Cerebellar nuclear complex (tissue), 1 donor: ENCODE data around the gene RAB11FIP4.
"Not testable (repeated sequence)": the region's sequence is repeated elsewhere in the genome, so short reads cannot be mapped to it uniquely, and the experiment has no call there.

Source experiments
- DNase-seq, 2 experiments: peaks; one replicate each; lab custom pipeline; 2025; lab: John Stamatoyannopoulos, UW

RAB11FIP4 gene

DNA sequence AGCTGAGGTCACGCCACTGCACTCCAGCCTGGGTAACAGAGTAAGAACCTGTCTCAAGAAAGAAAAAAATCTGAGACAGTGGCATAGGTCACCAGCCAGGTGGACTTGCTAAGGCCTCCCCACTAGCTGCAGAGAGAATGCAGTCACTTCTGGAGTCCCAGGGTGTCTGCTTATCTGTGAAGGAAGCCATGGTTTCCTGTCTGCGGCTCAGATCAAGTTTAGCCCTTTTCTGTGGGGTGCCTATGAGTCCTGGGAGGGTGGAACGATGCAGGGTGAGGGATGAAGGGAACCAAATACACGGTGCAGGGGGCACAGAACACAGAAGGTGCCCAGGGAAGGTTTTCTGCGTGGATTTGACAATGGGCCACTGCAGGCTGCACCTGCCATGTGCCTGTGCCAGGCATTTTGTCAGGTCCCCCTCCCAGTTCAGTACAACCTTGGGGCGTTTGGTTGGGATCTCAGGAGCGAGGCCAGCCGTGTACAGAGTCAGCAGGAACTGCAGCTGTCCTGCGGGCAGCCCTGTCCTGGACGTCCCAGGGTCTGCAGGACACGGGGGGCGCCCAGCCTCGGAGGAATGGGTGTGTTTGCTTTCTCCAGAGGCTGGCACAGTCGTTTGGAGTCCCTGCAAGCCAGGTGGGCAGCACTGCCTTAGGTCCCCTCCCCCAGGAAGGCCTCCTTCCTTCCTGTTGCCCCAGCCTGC is 41.8 kb downstream of the RAB11FIP4 start:
- no peak for DNase-seq

DNA sequence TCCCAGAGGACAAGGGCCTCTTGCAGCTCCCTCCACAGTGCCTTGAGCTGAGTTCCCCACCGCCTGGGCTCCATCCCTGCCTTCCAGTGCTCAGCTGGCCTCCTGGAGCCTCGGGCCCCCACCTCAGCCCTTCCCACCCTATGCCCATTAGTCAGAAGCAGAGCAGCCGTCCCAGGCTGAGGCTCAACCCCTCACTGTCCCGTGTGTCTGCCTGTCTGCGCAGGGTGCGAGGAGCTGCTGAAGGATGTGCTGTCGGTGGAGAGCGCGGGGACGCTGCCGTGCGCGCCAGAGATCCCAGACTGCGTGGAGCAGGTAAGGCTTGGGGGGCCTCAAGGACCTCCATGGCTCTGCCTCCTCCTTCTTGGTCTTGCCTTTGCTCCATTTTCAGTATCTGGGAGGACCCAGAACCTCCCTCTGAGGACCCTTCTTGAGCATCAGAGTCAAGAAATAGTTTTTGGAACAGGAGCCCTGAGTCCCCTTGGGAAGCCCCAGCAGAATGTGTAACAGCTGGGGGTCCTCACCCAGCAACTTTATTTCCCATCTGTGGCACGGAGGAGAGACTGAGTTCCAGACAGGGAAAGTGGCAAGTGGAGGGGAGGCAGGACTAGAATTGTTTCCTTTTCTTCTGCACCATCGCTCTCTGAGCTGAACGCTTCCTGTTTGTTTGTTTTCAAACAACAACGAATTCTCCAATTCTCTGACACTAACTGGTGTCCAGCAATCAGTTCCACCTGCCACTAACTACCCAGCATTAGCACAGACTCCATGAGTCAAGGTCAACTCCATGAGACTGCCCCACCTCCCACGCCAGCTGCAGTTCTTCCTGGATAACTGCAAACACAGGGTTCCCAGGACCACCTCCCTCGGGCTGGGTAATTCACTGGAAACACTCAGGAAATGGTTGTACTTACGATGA is 42.6 kb downstream of the RAB11FIP4 start:
- DNase-seq, result no peak

DNA sequence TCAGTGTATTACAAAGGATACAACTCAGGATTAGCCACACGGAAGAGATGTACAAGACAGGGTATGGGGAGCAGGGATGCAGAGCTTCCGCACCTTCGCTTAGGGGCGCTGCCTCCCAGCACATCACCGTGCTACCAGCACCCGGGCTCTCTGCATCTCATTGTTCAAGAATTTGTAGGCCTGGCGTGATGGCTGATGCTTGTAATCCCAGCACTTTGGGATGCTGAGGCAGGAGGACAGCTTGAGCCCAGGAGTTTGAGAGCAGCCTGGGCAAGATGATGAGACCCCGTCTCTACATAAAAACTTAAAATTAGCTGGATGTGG is 43.2 kb downstream of the RAB11FIP4 start:
- no peak for DNase-seq

DNA sequence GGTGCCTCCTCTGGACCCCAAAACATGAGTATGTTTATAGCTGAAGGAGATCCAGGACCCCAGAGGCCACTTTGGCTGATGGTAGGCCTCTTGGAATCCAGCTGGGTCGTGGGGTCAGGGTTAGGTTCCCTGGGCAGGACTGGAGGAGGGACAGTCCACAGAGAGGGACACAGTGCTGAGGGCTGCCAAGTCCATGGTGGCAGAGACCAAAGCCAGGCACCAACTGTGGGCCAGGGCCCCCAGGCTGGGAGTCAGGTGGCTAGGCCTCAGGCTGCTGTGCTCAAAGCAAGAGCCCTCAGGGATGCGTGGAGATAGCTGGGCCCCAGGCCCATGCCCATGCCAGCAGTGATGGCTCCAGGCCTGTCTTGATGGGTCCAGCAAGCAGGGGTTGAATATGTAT is 44.1 kb downstream of the RAB11FIP4 start:
- no peak for DNase-seq

DNA sequence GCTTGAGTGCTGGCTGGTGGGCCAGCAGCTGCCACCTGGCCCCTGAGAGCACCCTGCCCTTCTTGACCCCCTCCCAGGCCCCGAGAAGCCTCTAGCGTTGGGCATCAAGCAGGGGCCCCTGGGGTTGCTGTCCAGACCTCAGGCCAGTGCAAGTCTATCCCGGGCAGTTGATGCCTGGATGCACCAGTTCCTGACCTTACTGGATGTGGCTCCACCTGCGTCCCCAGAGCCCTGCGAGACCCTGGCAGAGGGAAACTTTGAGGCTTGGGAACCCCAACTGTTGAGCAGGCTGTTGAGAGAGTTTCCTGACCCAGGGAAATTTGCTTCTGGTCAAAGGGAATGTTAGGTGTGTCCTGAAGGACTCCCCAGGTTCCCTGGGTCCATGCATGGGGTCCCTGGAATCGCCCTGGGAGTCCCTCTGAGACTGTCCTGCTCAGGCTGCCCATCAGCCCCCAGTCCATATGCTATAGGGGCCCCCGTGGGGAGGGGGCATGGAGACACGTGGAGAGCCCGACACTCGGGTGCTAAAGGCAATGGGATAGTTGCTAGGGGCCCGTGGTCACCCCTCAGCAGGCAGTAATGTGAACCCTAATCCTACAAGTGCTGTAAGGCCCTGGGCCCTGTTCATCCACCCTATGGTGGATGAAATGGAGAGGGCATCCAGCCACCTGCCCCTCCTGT is 46.4 kb downstream of the RAB11FIP4 start:
- DNase-seq, result no peak

DNA sequence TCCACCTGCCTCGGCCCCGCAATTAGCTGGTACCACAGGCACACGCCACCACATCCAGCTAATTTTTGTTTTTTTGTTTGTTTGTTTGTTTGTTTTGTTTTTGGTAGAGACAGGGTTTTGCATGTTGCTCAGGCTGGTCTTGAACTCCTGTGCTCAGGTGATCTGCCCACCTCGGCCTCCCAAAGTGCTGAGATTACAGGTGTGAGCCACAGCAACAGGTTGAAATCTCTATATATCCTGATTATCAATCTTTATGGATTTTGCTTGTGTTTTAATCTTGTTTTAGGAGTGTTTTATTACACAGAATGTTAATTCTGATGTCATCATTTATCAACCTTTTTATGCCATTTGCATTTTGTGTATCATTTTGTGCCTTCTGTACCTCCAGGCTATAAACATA is 48.2 kb downstream of the RAB11FIP4 start:
- no peak for DNase-seq

- no peak for DNase-seq
These were observed 50.8 kb downstream of the RAB11FIP4 start for GRCh38 chr17:31442276-31442675.

- DNase-seq, result not testable (repeated sequence)
These were observed 51.4 kb downstream of the RAB11FIP4 start for GRCh38 chr17:31442856-31443255.

DNA sequence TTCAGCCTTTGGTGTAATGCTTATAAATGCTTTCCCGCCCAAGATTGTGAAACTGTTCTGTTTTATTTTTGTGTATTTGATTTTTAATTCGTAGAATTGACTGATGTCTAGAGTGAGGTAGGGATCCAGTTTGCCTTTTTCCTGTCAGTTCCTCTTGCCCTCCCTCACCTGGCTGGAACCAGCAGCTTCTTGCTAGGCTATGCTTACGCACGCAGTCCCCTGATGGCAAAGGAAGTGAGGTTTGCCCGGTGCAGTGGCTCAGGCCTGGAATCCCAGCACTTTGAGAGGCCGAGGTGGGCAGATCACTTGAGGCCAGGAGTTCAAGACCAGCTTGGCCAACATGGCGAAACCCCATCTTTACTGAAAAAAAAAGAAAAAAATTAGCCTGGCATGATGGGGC is 51.9 kb downstream of the RAB11FIP4 start:
- no peak for DNase-seq

GRCh38 chr17:31444026-31444425 is 52.6 kb downstream of the RAB11FIP4 start:
- no peak for DNase-seq

GRCh38 chr17:31446195-31446967 is 54.9 kb downstream of the RAB11FIP4 start:
- no peak for DNase-seq

GRCh38 chr17:31448467-31449077 is 57.1 kb downstream of the RAB11FIP4 start:
- no peak for DNase-seq

- no peak for DNase-seq
These were observed 57.6 kb downstream of the RAB11FIP4 start for GRCh38 chr17:31449111-31449510.

DNA sequence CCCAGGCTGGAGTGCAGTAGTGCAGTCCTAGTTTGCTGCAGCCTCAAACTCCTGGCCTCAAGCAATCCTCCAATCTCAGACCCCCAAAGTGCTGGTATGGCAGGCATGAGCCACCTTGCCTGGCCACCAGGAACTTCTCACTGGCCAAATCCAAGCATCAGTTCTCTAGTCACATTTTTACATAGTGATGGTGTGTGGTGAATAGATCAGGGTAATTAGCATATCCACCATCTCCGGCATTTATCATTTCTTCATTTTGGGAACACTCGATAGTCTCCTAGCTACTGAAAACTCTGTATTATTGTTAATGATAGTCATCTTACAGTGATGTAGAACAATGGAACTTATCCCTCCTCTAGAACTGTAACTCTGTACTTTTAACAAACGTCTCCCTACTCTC is 58.3 kb downstream of the RAB11FIP4 start:
- DNase-seq, result no peak

DNA sequence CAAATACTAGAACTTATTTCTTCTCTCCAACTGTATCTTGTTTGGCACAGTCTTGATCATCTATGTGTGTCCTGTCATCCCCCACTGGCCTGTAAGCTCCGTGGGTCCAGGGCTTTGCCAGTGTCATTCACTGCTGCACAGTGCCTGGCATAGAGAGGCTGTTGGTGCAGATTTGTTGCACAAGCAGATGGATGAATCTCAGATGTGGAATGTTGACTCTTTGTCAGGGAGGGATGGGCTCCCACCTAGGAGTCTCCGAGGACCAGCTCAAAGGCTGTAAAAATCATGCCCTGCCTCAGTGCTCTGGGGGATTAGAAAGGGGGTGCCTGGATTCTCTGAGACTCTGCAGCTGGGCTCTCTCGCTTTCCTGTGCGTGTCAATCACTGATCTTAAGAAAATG is 60.6 kb downstream of the RAB11FIP4 start:
- DNase-seq, result no peak

DNA sequence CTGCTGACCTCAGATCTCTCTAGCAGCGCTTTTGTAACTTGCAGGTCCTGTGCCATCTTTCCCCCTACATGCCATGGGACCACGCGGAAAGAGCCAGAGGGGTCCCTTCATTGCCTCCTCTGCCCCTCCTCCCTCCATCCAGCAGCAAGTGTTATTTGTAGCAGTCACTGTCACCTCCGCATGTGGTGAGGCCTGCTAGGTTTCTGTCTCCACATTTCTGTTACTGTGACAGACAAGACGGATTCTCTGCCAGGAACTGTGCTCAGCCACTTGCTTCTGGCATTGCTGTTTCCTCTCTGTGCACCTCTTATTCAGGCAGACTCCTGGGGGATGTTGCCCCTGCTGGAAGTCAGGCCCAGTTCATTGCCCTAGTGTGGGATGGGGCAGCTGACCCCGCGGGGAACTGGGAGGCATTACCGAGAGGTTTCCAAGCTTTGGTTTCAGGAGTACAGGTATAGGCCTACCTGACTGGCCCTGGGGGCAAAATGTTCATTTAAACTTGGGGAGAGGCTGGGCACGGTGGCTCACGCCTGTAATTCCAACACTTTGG is 61.2 kb downstream of the RAB11FIP4 start:
- DNase-seq, result no peak

DNA sequence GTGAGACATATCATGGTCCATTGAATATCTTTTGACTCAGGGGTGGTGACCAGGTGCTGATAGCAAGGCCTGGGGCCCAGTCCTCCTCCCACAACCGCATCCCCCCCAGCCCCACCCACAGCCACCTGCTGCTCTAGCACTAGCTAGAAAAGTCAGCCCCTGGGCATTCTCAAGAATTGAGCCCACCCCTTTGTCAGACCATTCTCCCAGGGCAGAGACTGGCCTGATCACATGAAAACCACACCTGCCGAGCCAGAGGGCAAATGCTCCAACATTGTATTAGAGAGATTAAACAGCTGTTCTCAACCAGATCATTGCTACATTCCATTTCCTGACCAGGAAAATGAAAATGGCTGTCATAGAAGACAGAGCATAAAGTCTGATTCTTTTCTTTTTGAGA is 62.4 kb downstream of the RAB11FIP4 start:
- DNase-seq, result no peak

DNA sequence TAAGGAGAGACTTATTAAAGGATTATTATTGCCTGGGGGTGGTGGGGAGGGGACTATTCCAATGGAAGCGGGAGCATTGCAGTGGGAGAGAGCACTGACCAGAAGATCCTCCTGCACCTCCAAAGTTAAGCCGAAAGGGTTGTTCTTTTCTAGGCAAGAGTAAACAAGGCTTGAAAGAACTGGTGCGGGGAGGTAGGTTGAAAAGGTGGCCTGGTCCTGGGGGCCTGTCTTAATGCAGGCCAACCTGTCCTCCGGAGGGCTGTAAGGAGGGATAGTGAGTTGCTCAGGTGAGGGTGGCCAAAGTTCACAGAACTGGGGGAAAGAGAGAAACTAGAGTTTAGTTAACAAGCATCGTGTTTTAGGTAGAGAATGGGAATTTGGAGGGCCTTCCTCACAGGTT is 65.3 kb downstream of the RAB11FIP4 start:
- DNase-seq, result no peak

DNA sequence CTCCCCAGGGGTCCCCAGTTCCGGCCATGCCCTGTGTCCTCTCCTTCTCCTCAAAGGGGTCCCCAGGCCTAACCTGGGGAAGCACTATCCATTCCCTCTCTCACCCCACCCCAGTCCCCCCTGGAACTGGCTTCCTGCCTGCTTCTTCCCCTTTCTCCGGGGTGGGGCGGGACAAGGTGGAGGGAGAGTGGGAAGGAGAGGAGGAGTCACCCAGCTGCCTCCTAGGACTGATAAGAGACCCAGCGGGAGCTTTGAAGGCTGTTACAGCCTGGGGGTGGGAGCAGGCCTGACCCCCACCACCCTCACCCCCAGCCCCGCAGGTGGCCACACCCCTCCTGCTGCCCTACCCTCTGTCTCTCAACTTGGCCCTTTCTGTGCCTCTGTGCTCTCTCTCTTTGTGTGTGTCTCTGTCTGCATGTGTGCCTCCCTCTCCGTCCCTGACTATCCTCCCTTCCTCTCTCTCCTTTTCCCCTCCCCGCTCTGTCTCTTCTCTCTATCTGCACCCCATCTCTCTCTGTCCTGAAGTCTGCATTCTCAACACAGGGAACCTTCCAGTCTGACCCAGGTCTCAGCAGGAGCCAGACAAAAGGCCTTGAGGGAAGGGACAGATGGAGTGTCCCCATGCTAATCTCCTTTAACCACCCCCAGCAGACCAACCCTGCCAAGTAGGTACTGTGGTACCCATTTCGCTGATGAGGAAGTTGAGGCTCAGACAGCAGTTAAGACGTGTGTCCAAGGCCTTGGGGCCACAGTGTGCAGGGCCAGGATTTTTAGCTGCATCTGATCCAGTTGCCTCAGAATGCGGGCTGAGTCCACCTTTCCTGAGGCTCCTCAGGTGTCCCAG is 66.1 kb downstream of the RAB11FIP4 start:
- DNase-seq, result no peak

DNA sequence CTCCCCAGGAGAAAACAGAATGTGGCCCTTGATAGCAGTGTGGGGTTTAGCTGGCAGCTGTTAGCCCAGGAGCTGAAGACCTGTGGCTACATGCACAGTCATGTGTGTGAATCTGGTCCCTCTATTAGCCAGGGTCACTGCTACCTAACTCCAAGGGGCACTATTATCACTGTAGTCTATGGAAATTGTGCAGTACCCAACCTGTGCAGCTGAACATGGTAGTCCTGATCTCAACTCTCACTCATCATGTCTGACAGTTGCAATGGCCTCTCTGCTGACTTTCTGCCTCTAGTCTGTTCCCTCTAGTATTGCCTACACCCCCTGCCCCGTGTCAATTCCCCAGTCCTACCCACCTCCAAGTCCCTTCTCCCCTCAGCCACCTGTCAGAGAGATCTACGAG is 67.4 kb downstream of the RAB11FIP4 start:
- DNase-seq, result no peak
